Activated B cell treated with CpG ODN at 0.5 μM for 24 hours (primary cell): ENCODE measurements around the gene PLPP1. TPM values are rescaled to one million over a fixed set of nuclear protein-coding genes. Genes with fewer than 3 reads are reported as not detected.

Source experiments
- ATAC-seq: fragments of 200-7000 bp; cut with Tn5 transposase; one replicate; pipeline ENCODE4 v1.10.0; 2021; ENCODE audit warnings: low read depth, mild to moderate bottlenecking, moderate library complexity
- CTCF ChIA-PET: fragments of 350-600 bp; sonication (Branson Sonifier 250); formaldehyde crosslinking; loops from one replicate; lab custom pipeline; 2021; ENCODE audit warnings: antibody characterized with exemption; lab: Charles Lee
- POLR2A ChIA-PET: fragments of 350-600 bp; sonication (Branson Sonifier 250); formaldehyde crosslinking; loops from one replicate; lab custom pipeline; 2021; ENCODE audit warnings: antibody characterized with exemption; lab: Charles Lee
- DNase-seq: peaks from one replicate; pipeline ENCODE4 v3.0.0; 2022
- H3K27ac Mint-ChIP-seq: one replicate; pipeline ENCODE4 v1.8.0; 2020; ENCODE audit warnings: mixed read lengths
- H3K27me3 Mint-ChIP-seq: one replicate; pipeline ENCODE4 v1.8.0; 2021; ENCODE audit warnings: mixed read lengths
- H3K36me3 Mint-ChIP-seq: one replicate; pipeline ENCODE4 v1.8.0; 2021; ENCODE audit warnings: low read depth, mixed read lengths
- H3K4me1 Mint-ChIP-seq: one replicate; pipeline ENCODE4 v1.8.0; 2021; ENCODE audit warnings: mixed read lengths
- H3K4me3 Mint-ChIP-seq: one replicate; pipeline ENCODE4 v1.8.0; 2020; ENCODE audit warnings: mild to moderate bottlenecking, mixed read lengths
- H3K9me3 Mint-ChIP-seq: one replicate; pipeline ENCODE4 v1.8.0; 2020; ENCODE audit warnings: mixed read lengths
- CTCF ChIP-seq: fragments of 200-600 bp; IDR thresholded peaks from one replicate; pipeline ENCODE4 v1.8.0; 2022; ENCODE audit warnings: antibody characterized with exemption, mild to moderate bottlenecking
- intact Hi-C: fragments of 100-400 bp; cut with micrococcal nuclease; formaldehyde crosslinking; loops from one replicate; pipeline ENCODE4 v1.15.1; 2024
- total RNA-seq: library from RNA; stranded (reverse); gene quantifications from 2 replicates; pipeline ENCODE4 v1.2.3, GENCODE V29; 2022

PLPP1 gene
- total RNA-seq, 1 donor from 2014 or later: 12.0 TPM

GRCh38 chr5:55518831-55519390 is 15.9 kb downstream of the PLPP1 start:
- no peak overlapping the region for H3K27ac Mint-ChIP-seq
- no peaks in the 10 kb centered on the region for H3K36me3 Mint-ChIP-seq
- no peak overlapping the region for H3K4me3 Mint-ChIP-seq
- no peaks in the 10 kb centered on the region for H3K9me3 Mint-ChIP-seq
- no peak for TF ChIP-seq CTCF
- intact Hi-C loops: no loop called here
- no peaks in the 10 kb centered on the region for H3K4me1 Mint-ChIP-seq
- CTCF ChIA-PET: no interaction called here
- POLR2A ChIA-PET: no interaction called here
- ATAC-seq: no peak
- DNase-seq: no peak
- H3K27me3 Mint-ChIP-seq: no peaks in the 10 kb centered on the region

GRCh38 chr5:55517804-55518203 is 17.0 kb downstream of the PLPP1 start:
- H3K27me3 Mint-ChIP-seq: no peaks in the 10 kb centered on the region
- H3K27ac Mint-ChIP-seq: no peak overlapping the region
- H3K4me3 Mint-ChIP-seq: no peak overlapping the region
- DNase-seq (no peak), ATAC-seq (no peak)
- POLR2A ChIA-PET: no interaction called here
- intact Hi-C loops: no loop called here
- no peaks in the 10 kb centered on the region for H3K36me3 Mint-ChIP-seq
- CTCF ChIA-PET: no interaction called here
- TF ChIP-seq CTCF: no peak
- H3K4me1 Mint-ChIP-seq: no peaks in the 10 kb centered on the region
- no peaks in the 10 kb centered on the region for H3K9me3 Mint-ChIP-seq

- Mint-ChIP-seq H3K36me3 (no peaks in the 10 kb centered on the region), H3K9me3 (no peaks in the 10 kb centered on the region), H3K4me3 (no peak overlapping the region), H3K4me1 (no peaks in the 10 kb centered on the region), H3K27me3 (no peaks in the 10 kb centered on the region), H3K27ac (no peak overlapping the region)
- ATAC-seq (no peak), DNase-seq (no peak)
- no peak for TF ChIP-seq CTCF
- POLR2A ChIA-PET: no interaction called here
- intact Hi-C loops: no loop called here
- CTCF ChIA-PET: no interaction called here
Measured at GRCh38 chr5:55511010-55511409, 23.8 kb downstream of the PLPP1 start.

GRCh38 chr5:55510523-55510880 is 24.3 kb downstream of the PLPP1 start:
- no peak for ATAC-seq
- DNase-seq: no peak
- H3K27me3 Mint-ChIP-seq: no peaks in the 10 kb centered on the region
- no peaks in the 10 kb centered on the region for H3K36me3 Mint-ChIP-seq
- no peak overlapping the region for H3K4me3 Mint-ChIP-seq
- no peak for TF ChIP-seq CTCF
- POLR2A ChIA-PET: no interaction called here
- intact Hi-C loops: no loop called here
- H3K27ac Mint-ChIP-seq: no peak overlapping the region
- CTCF ChIA-PET: no interaction called here
- H3K9me3 Mint-ChIP-seq: no peaks in the 10 kb centered on the region
- H3K4me1 Mint-ChIP-seq: no peaks in the 10 kb centered on the region

- CTCF ChIA-PET: no interaction called here
- no peaks in the 10 kb centered on the region for H3K4me1 Mint-ChIP-seq
- no peak for TF ChIP-seq CTCF
Measured at GRCh38 chr5:55509796-55510522, 24.8 kb downstream of the PLPP1 start.

More at GRCh38 chr5:55509796-55510522, 24.8 kb downstream of the PLPP1 start:
- no peaks in the 10 kb centered on the region for H3K36me3 Mint-ChIP-seq
- intact Hi-C loops: no loop called here
- no peak for ATAC-seq
- H3K4me3 Mint-ChIP-seq: no peak overlapping the region
- H3K27me3 Mint-ChIP-seq: no peaks in the 10 kb centered on the region
- H3K9me3 Mint-ChIP-seq: no peaks in the 10 kb centered on the region
- DNase-seq: no peak
- no peak overlapping the region for H3K27ac Mint-ChIP-seq
- POLR2A ChIA-PET: no interaction called here
